T-helper 2 cell treated with Interferon-gamma antibody and Interleukin-4, amounts not matched to agents 5 μg/mL and 100 μg/mL, for 36 hours (primary cell): ENCODE data around the gene SRPX2.

Source experiments
- DNase-seq: peaks from one replicate; pipeline ENCODE4 v3.0.0; 2021; ENCODE audit warnings: low spot score
- H3K27ac Mint-ChIP-seq: one replicate; pipeline ENCODE4 v1.8.0; 2021; ENCODE audit warnings: mild to moderate bottlenecking, mixed read lengths
- H3K27me3 Mint-ChIP-seq: one replicate; pipeline ENCODE4 v1.8.0; 2021; ENCODE audit warnings: low read depth, mixed read lengths
- H3K36me3 Mint-ChIP-seq: one replicate; pipeline ENCODE4 v1.8.0; 2021; ENCODE audit warnings: low read depth, mixed read lengths
- H3K4me1 Mint-ChIP-seq: one replicate; pipeline ENCODE4 v1.8.0; 2021; ENCODE audit warnings: low read depth, mixed read lengths
- H3K4me3 Mint-ChIP-seq: one replicate; pipeline ENCODE4 v1.8.0; 2022; ENCODE audit warnings: mild to moderate bottlenecking, moderate library complexity, mixed read lengths
- H3K9me3 Mint-ChIP-seq: one replicate; pipeline ENCODE4 v1.8.0; 2021; ENCODE audit warnings: mixed read lengths

The SRPX2 gene

GRCh38 chrX:100663642-100664041 is 19.6 kb downstream of the SRPX2 start:
- Mint-ChIP-seq H3K9me3 (no peaks in the 10 kb centered on the region), H3K4me1 (no peaks in the 10 kb centered on the region), H3K4me3 (no peak overlapping the region), H3K36me3 (no peaks in the 10 kb centered on the region), H3K27me3 (no peaks in the 10 kb centered on the region), H3K27ac (no peak overlapping the region)
- DNase-seq, result no peak

GRCh38 chrX:100672966-100673365 is 29.0 kb downstream of the SRPX2 start:
- H3K27me3 Mint-ChIP-seq, result no peaks in the 10 kb centered on the region
- H3K36me3 Mint-ChIP-seq, result no peaks in the 10 kb centered on the region
- no peaks in the 10 kb centered on the region for H3K9me3 Mint-ChIP-seq
- H3K4me1 Mint-ChIP-seq, result no peaks in the 10 kb centered on the region
- DNase-seq, result no peak
- no peak overlapping the region for H3K27ac Mint-ChIP-seq
- H3K4me3 Mint-ChIP-seq, result no peak overlapping the region

- Mint-ChIP-seq H3K4me1 (no peaks in the 10 kb centered on the region), H3K9me3 (no peaks in the 10 kb centered on the region), H3K27ac (no peak overlapping the region), H3K36me3 (no peaks in the 10 kb centered on the region), H3K4me3 (no peak overlapping the region), H3K27me3 (no peaks in the 10 kb centered on the region)
- DNase-seq, result no peak
Observed at GRCh38 chrX:100673397-100673953, 29.5 kb downstream of the SRPX2 start.

- Mint-ChIP-seq H3K9me3 (no peaks in the 10 kb centered on the region), H3K27me3 (no peaks in the 10 kb centered on the region), H3K27ac (no peak overlapping the region), H3K4me3 (no peak overlapping the region), H3K4me1 (no peaks in the 10 kb centered on the region), H3K36me3 (no peaks in the 10 kb centered on the region)
- no peak for DNase-seq
Observed at GRCh38 chrX:100674705-100675104, 30.7 kb downstream of the SRPX2 start.

- Mint-ChIP-seq H3K4me1 (no peaks in the 10 kb centered on the region), H3K27ac (no peak overlapping the region), H3K27me3 (no peaks in the 10 kb centered on the region), H3K36me3 (no peaks in the 10 kb centered on the region), H3K9me3 (no peaks in the 10 kb centered on the region), H3K4me3 (no peak overlapping the region)
- no peak for DNase-seq
Observed at GRCh38 chrX:100677611-100678181, 33.7 kb downstream of the SRPX2 start.

- no peak overlapping the region for H3K4me3 Mint-ChIP-seq
- H3K27ac Mint-ChIP-seq, result no peak overlapping the region
- H3K27me3 Mint-ChIP-seq, result no peaks in the 10 kb centered on the region
- DNase-seq, result no peak
- no peaks in the 10 kb centered on the region for H3K36me3 Mint-ChIP-seq
- H3K9me3 Mint-ChIP-seq, result no peaks in the 10 kb centered on the region
- no peaks in the 10 kb centered on the region for H3K4me1 Mint-ChIP-seq
Observed at GRCh38 chrX:100680756-100681155, 36.8 kb downstream of the SRPX2 start.

GRCh38 chrX:100681599-100681998 is 37.6 kb downstream of the SRPX2 start:
- no peak overlapping the region for H3K4me3 Mint-ChIP-seq
- H3K27ac Mint-ChIP-seq, result no peak overlapping the region
- DNase-seq, result no peak
- no peaks in the 10 kb centered on the region for H3K27me3 Mint-ChIP-seq
- H3K9me3 Mint-ChIP-seq, result no peaks in the 10 kb centered on the region
- H3K4me1 Mint-ChIP-seq, result no peaks in the 10 kb centered on the region
- H3K36me3 Mint-ChIP-seq, result no peaks in the 10 kb centered on the region

- Mint-ChIP-seq H3K36me3 (no peaks in the 10 kb centered on the region), H3K4me1 (peaks cover 5% of the 10 kb centered on the region), H3K27me3 (no peaks in the 10 kb centered on the region), H3K9me3 (no peaks in the 10 kb centered on the region), H3K4me3 (no peak overlapping the region), H3K27ac (no peak overlapping the region)
- DNase-seq, result no peak
Observed at GRCh38 chrX:100682939-100683338, 38.9 kb downstream of the SRPX2 start.

GRCh38 chrX:100685284-100685996 is 41.4 kb downstream of the SRPX2 start:
- Mint-ChIP-seq H3K4me1 (peaks cover 5% of the 10 kb centered on the region), H3K27me3 (no peaks in the 10 kb centered on the region), H3K27ac (no peak overlapping the region), H3K9me3 (no peaks in the 10 kb centered on the region), H3K36me3 (no peaks in the 10 kb centered on the region), H3K4me3 (no peak overlapping the region)
- DNase-seq, result peak; percentile 39

- no peaks in the 10 kb centered on the region for H3K36me3 Mint-ChIP-seq
- H3K27me3 Mint-ChIP-seq, result no peaks in the 10 kb centered on the region
- no peak overlapping the region for H3K4me3 Mint-ChIP-seq
- no peak for DNase-seq
- peaks cover 5% of the 10 kb centered on the region for H3K4me1 Mint-ChIP-seq
- no peak overlapping the region for H3K27ac Mint-ChIP-seq
- H3K9me3 Mint-ChIP-seq, result no peaks in the 10 kb centered on the region
Observed at GRCh38 chrX:100685997-100686305, 42.0 kb downstream of the SRPX2 start.

- Mint-ChIP-seq H3K9me3 (no peaks in the 10 kb centered on the region), H3K4me3 (no peak overlapping the region), H3K36me3 (no peaks in the 10 kb centered on the region), H3K27me3 (peaks cover 2% of the 10 kb centered on the region), H3K4me1 (peaks cover 5% of the 10 kb centered on the region), H3K27ac (no peak overlapping the region)
- DNase-seq, result no peak
Observed at GRCh38 chrX:100687128-100687527, 43.1 kb downstream of the SRPX2 start.

- DNase-seq, result no peak
- Mint-ChIP-seq H3K4me3 (no peak overlapping the region), H3K4me1 (peaks cover 5% of the 10 kb centered on the region), H3K27ac (no peak overlapping the region), H3K36me3 (no peaks in the 10 kb centered on the region), H3K9me3 (no peaks in the 10 kb centered on the region), H3K27me3 (peaks cover 2% of the 10 kb centered on the region)
Observed at GRCh38 chrX:100687546-100687945, 43.5 kb downstream of the SRPX2 start.

- no peak for DNase-seq
- H3K27ac Mint-ChIP-seq, result no peak overlapping the region
- no peaks in the 10 kb centered on the region for H3K36me3 Mint-ChIP-seq
- H3K4me1 Mint-ChIP-seq, result no peaks in the 10 kb centered on the region
- H3K4me3 Mint-ChIP-seq, result no peak overlapping the region
- H3K9me3 Mint-ChIP-seq, result no peaks in the 10 kb centered on the region
- H3K27me3 Mint-ChIP-seq, result peaks cover 12% of the 10 kb centered on the region
Observed at GRCh38 chrX:100695302-100695701, 51.3 kb downstream of the SRPX2 start.

GRCh38 chrX:100695991-100696390 is 52.0 kb downstream of the SRPX2 start:
- no peaks in the 10 kb centered on the region for H3K9me3 Mint-ChIP-seq
- no peaks in the 10 kb centered on the region for H3K36me3 Mint-ChIP-seq
- H3K4me1 Mint-ChIP-seq, result no peaks in the 10 kb centered on the region
- H3K4me3 Mint-ChIP-seq, result no peak overlapping the region
- peaks cover 12% of the 10 kb centered on the region for H3K27me3 Mint-ChIP-seq
- DNase-seq, result no peak
- no peak overlapping the region for H3K27ac Mint-ChIP-seq
